ENCODE data around the gene PMF1. TPM values are rescaled to one million over a fixed set of nuclear protein-coding genes. Genes with fewer than 3 reads are reported as not detected.

PMF1 gene
- total RNA-seq, 1 donor: 44.6 TPM

- H3K4me3 ChIP-seq (ENCODE audit: low read depth, low read length): no peak overlapping the region
- no peak for TF ChIP-seq CTCF (IDR thresholded peaks at IDR 0.05; ENCODE audit: insufficient read depth, low read length)
- no peak for DNase-seq (ENCODE audit: low read depth)
Observed at GRCh38 chr1:156266051-156266450, 53.2 kb downstream of the PMF1 start.

DNA sequence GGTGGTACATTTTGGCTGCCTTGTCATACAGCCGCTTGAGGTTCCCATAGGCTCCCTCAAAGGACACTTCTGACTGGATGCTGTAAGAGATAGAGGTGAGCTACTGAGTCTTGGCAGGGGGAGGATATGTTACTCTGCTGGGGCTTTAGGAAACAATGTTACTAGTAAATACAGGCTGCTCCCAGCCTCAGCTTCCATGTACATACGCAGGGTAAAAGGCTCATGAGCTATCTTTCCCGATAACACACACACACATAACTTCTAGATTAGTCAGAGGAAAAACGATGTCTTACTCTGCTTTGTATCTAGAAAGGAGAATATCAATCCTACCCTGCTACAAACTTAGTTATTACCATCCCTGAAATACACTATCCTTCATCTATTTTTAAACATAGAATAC is 55.5 kb downstream of the PMF1 start:
- no peak overlapping the region for H3K4me3 ChIP-seq (ENCODE audit: low read depth, low read length)
- TF ChIP-seq CTCF (IDR thresholded peaks at IDR 0.05; ENCODE audit: insufficient read depth, low read length): no peak
- peak; percentile 43 for DNase-seq (ENCODE audit: low read depth)

GRCh38 chr1:156270314-156270713 is 57.5 kb downstream of the PMF1 start:
- no peak for TF ChIP-seq CTCF (IDR thresholded peaks at IDR 0.05; ENCODE audit: insufficient read depth, low read length)
- no peak for DNase-seq (ENCODE audit: low read depth)
- H3K4me3 ChIP-seq (ENCODE audit: low read depth, low read length): no peak overlapping the region

DNA sequence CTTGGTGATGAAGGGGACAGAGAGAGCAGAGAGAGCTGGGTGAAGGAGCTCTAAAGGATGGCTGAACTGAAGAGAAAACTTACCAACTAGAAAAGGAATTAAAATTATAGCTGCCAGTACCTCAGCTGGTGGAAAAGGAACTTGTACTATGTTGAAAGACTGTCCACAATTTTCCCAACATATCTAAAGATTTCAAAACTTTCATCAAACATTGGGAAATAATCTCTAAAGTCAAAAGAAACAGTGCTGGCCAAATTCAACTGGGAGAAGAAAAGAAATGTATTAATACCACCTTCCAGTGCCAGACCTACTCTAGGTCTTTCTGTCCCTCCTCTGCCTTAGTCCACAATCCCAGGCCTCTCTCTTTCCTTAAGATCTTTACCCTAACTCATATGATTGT is 63.7 kb downstream of the PMF1 start:
- DNase-seq (ENCODE audit: low read depth): peak; percentile 45
- no peak for TF ChIP-seq CTCF (IDR thresholded peaks at IDR 0.05; ENCODE audit: insufficient read depth, low read length)
- H3K4me3 ChIP-seq (ENCODE audit: low read depth, low read length): no peak overlapping the region

DNA sequence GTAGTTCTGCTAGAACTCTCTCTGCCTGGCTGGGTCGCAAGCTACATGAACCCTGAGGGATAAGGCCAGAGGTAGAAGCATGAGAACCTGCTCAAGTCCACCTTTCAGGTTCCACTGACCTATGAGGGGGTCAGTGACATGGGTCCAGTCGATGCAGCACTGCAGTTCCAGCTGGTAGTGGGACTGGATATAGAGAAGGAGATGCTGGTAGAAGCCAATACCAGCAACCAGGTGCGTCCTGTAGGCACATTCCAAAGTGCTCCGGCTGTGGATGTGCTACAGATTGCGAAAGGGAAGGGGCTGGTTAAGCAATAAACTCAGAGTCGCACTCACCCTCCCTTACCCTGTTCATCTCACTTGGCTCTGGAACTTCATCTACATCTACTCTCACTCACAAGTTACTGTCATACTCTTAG is 64.2 kb downstream of the PMF1 start:
- no peak for DNase-seq (ENCODE audit: low read depth)
- no peak for TF ChIP-seq CTCF (IDR thresholded peaks at IDR 0.05; ENCODE audit: insufficient read depth, low read length)
- H3K4me3 ChIP-seq (ENCODE audit: low read depth, low read length): no peak overlapping the region

- no peak for DNase-seq (ENCODE audit: low read depth)
- H3K4me3 ChIP-seq (ENCODE audit: low read depth, low read length): no peak overlapping the region
- TF ChIP-seq CTCF (IDR thresholded peaks at IDR 0.05; ENCODE audit: insufficient read depth, low read length): no peak
Observed at GRCh38 chr1:156279837-156280236, 67.0 kb downstream of the PMF1 start.

GRCh38 chr1:156281281-156281680 is 68.5 kb downstream of the PMF1 start:
- no peak for TF ChIP-seq CTCF (IDR thresholded peaks at IDR 0.05; ENCODE audit: insufficient read depth, low read length)
- peak; percentile 45 for DNase-seq (ENCODE audit: low read depth)
- H3K4me3 ChIP-seq (ENCODE audit: low read depth, low read length): peak overlapping the region; percentile 97
